Measurements from ENCODE around the gene GTF3C4. TPM values are rescaled to one million over a fixed set of nuclear protein-coding genes. Genes with fewer than 3 reads are reported as not detected.

GTF3C4 gene
- polyA plus RNA-seq, 1 of the 3 experiments (the other 2 are of a cell fraction), result 2.8 TPM

GRCh38 chr9:132674485-132674884 lies 4.2 kb downstream of the GTF3C4 start (continued):
- TF ChIP-seq EZH2phosphoT487 (IDR thresholded peaks at IDR 0.05; ENCODE audit: borderline replicate concordance, low read depth) (no peak), YY1 (IDR thresholded peaks at IDR 0.05; ENCODE audit: low read depth) (no peak), FOSL2 (IDR thresholded peaks at IDR 0.05; ENCODE audit: borderline replicate concordance, low read depth) (no peak), RFX5 (IDR thresholded peaks at IDR 0.05; ENCODE audit: low read length) (no peak)

GRCh38 chr9:132677976-132678375 lies 7.7 kb downstream of the GTF3C4 start:
- 96% methylated on average over 8 of the region's 8 CpGs for WGBS (ENCODE audit: low lambda C conversion rate)
- DNase-seq, result no peak
- Histone ChIP-seq H3K9ac (no peak overlapping the region), H3K9me3 (no peaks in the 10 kb centered on the region), H3F3A (replicated peaks; ENCODE audit: insufficient read depth) (no peaks in the 10 kb centered on the region), H3K36me3 (replicated peaks in 1 of 2; ENCODE audit: control insufficient read depth in 1 of 2, insufficient read depth in 2 of 2, low read length in 1 of 2) (peaks cover 32 to 45% of the 10 kb centered on the region in 2 experiments), H3K4me1 (ENCODE audit: control insufficient read depth in 1 of 2, insufficient read depth in 2 of 2, low read depth in 1 of 2, low read length in 1 of 2) (peaks cover 0 to 5% of the 10 kb centered on the region in 2 experiments; a peak in 2 of 4 replicates), H3K27ac (ENCODE audit: low read depth in 2 of 2, low read length in 1 of 2) (no peak overlapping the region), H3K4me3 (ENCODE audit: low read depth in 2 of 2, low read length in 1 of 2) (no peak overlapping the region), H3K9me2 (no peaks in the 10 kb centered on the region), H4K20me1 (ENCODE audit: insufficient read depth) (peaks cover 93% of the 10 kb centered on the region), H3K79me2 (ENCODE audit: insufficient read depth) (peaks cover 99% of the 10 kb centered on the region), H3K27me3 (ENCODE audit: insufficient read depth) (no peaks in the 10 kb centered on the region), H3K4me2 (no peak overlapping the region), H2AFZ (ENCODE audit: low read depth) (no peak overlapping the region)
- POLR2A ChIA-PET, result no interaction called here
- TF ChIP-seq RXRA (IDR thresholded peaks at IDR 0.05; ENCODE audit: borderline replicate concordance, low read depth) (no peak), RCOR1 (IDR thresholded peaks at IDR 0.05; ENCODE audit: low read length) (no peak), GATA2 (CRISPR knock-in tag; IDR thresholded peaks at IDR 0.05) (no peak), EZH2phosphoT487 (IDR thresholded peaks at IDR 0.05; ENCODE audit: borderline replicate concordance, low read depth) (no peak), MXI1 (IDR thresholded peaks at IDR 0.05; ENCODE audit: low read depth, low read length) (no peak), RAD21 (IDR thresholded peaks at IDR 0.05; ENCODE audit: low read length) (no peak), ZBTB33 (IDR thresholded peaks at IDR 0.05; ENCODE audit: borderline replicate concordance, low read depth) (no peak), TEAD4 (IDR thresholded peaks at IDR 0.05; ENCODE audit: borderline replicate concordance, insufficient read depth) (no peak), FOSL2 (IDR thresholded peaks at IDR 0.05; ENCODE audit: borderline replicate concordance, low read depth) (no peak), TCF12 (IDR thresholded peaks at IDR 0.05) (no peak), GABPA (IDR thresholded peaks at IDR 0.05; ENCODE audit: low read depth) (no peak), MEF2A (IDR thresholded peaks at IDR 0.05; ENCODE audit: borderline replicate concordance, low read depth) (no peak), CHD2 (IDR thresholded peaks at IDR 0.05; ENCODE audit: low read length, partially characterized antibody) (no peak), JUND (IDR thresholded peaks at IDR 0.05) (no peak), TAF1 (IDR thresholded peaks at IDR 0.05; ENCODE audit: borderline replicate concordance, low read depth, low read length) (no peak)
- CTCF ChIA-PET, result interaction anchor here (1.1 to 1.7 kb wide), 2 partner anchors 122 to 223 kb away, joined by 3 to 4 read pairs; no protein-coding TSS in a partner anchor
